IPS DF 19.7 (cell line): ENCODE results near the gene CIZ1.

Experiments used
- DNase-seq: peaks from one replicate; pipeline ENCODE4 v3.0.0-alpha.2; 2013; ENCODE audit warnings: low read depth, low spot score

The CIZ1 gene

GRCh38 chr9:128124873-128125579 is 66.3 kb downstream of the CIZ1 start:
- DNase-seq = peak; percentile 23

DNA sequence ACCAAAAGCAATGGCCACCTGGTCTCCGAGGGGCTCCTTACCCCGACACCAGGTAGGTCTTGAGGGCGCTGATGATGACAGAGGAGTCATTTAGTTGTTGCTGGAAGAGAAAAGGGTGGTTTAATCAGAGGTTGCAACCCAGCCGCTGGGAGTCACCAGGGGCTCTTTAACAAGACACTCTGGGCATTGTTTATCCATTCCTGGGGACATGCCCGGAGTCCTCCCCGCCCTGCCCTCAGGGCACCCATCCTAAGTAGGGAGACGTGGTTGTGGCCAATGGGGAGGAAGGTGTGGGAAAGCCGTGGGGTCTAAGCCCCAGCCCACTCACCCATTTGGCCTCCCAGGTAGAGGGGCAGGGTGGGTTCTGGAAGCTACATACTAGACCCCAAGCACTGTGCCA is 66.9 kb downstream of the CIZ1 start:
- DNase-seq = no peak

DNA sequence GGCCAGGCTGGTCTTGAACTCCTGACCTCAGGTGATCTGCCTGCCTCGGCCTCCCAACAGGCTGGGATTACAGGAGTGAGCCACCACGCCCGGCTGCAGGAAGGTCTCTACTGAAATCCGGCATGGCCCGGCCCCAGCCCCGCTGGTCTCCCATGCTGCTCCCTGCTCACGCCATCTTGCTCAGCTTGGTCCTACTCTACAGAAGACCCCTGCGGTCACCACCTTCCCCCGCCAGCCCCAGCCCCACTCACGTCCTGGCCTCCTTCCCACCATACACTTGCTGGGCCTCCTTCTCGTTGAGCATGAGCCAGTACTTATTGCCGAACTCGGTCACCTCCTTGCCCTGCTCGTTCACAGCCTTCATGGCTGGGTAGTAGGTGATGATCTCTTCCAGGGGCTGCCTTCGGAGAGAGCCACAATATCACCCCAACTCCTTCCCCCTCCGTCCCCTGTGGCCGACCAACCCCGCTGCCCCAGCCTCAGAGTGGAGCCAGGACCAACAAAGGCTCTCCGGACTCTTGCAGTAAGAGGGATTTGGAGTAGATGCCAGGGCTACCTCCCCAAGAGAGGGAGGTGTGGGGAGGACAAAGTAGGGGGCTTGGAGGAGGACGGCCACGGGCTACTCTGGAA is 67.8 kb downstream of the CIZ1 start:
- no peak for DNase-seq

DNA sequence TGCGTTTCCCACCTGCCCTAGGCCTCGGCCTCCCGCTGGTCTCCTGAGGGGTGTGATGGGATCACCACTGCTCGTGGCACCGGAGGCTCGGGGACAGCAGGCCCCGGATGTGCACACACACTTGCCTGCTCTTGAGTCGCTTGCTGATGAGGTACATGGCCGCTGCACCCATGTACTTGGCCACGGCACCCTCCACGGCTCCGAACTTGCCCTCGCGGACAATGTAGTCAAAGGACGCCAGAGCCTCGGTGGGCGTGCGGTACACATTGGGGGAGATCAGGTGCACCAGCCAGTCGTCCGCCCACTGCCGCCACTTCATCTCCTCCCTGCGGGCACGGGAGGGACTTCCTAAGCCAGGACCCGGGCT is 68.6 kb downstream of the CIZ1 start:
- no peak for DNase-seq

DNA sequence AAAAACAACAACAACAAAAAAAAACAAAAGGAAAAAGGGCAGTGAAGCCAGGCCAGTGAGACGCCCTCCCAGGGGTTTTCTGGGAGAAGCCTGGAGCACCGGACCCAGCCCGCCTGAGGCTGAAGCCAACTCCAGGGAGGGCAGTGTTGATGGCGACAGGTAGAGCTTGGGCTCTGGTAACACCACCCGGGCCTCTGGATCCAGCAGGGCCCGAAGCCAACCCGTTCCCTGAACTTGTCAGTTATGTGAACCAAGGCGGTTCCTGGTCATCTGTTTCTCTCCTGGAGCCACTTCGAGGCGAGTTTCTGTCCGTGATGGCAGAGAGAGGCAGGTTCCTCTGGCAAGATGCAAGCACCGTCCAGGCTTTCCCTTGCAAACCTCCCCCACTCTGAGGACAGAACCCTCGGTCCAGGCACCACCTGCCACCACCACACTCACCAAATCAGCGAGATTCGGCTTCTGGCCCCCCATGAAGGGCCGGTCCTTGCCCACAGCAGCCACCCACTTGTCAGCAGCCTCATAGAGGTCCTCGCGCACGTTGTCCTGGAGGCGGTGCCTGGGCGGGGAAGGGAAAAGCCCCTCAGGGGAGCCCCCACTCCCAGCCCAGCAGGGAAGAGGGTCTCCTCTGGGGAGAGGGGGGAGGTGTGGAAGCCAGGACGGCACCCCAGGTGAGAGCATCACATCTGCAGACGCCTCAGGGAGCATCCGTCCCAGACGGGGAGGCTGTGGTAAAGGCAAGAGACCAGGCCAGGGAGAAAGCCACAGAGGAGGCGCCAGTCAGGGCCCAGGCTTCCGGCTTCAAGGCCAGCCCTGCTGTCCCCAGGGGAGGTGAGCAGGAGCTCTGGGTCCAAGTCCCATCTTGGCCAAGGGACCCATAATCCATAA is 69.2 kb downstream of the CIZ1 start:
- DNase-seq = no peak

DNA sequence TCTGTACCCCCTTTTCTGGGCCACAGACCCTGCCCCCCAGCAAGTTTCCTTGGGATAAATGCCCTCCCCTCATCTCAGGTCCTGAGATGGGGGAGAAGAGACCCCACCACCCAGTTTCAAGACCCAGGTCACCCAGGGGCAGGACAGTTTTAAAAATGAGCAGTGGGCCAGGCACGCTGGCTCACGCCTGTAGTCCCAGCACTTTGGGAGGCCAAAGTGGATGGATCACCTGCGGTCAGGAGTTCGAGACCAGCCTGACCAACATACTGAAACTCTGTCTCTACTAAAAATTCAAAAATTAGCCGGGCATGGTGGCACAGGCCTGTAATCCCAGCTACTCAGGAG is 69.9 kb downstream of the CIZ1 start:
- no peak for DNase-seq

- no peak for DNase-seq
Measured at GRCh38 chr9:128120741-128121465, 70.5 kb downstream of the CIZ1 start.

DNA sequence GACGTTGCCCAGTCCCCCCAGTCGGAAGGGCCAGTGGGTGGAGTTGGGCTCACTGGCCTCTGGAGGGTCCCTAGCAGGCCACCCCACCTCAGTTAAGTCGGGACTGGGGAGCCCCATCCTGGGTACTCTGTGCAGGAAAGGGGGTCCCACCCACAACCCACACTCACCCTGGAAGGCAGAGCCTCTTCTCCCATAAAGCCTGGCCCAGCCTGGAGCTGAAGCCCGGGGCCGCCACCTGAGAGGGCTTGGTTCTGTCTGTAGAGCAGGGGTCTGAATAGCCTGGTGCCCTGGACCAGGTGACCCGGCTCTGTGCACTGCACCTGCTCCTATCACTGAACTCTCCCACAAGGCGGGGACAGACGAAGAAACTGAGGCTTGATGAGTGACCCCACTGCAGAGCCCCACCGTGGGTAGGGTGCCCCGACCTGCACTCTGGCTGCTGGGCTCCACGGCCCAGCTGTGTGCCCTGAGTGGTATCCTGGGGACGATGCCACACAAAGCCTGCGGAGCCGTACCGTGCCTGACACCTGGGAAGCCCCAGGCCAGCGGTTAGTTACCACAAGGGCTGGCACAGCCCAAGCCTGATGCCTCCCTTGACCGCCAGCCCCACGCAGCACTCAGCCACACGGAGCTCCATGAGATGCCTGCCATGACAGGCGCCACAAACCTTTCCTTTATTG is 71.2 kb downstream of the CIZ1 start:
- DNase-seq = no peak

- DNase-seq = no peak
Measured at GRCh38 chr9:128118971-128119665, 72.3 kb downstream of the CIZ1 start.

DNA sequence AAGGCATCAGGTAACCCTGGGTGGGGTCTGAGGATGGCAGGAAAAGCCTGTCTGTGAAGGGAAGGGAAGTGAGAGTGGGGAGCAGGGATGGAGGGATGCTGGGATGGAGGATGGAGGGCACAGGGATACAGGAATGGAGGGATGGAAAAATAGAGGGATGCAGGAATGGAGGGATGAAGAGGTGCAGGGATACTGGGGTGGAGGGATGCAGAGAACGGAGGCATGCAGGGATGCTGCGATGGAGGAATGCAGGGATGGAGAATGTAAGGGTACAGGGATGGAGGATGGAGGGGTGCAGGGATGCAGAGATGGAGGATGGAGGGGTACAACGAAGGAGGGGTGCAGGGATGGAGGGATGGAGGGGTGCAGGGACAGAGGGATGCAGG is 72.9 kb downstream of the CIZ1 start:
- DNase-seq = no peak

DNA sequence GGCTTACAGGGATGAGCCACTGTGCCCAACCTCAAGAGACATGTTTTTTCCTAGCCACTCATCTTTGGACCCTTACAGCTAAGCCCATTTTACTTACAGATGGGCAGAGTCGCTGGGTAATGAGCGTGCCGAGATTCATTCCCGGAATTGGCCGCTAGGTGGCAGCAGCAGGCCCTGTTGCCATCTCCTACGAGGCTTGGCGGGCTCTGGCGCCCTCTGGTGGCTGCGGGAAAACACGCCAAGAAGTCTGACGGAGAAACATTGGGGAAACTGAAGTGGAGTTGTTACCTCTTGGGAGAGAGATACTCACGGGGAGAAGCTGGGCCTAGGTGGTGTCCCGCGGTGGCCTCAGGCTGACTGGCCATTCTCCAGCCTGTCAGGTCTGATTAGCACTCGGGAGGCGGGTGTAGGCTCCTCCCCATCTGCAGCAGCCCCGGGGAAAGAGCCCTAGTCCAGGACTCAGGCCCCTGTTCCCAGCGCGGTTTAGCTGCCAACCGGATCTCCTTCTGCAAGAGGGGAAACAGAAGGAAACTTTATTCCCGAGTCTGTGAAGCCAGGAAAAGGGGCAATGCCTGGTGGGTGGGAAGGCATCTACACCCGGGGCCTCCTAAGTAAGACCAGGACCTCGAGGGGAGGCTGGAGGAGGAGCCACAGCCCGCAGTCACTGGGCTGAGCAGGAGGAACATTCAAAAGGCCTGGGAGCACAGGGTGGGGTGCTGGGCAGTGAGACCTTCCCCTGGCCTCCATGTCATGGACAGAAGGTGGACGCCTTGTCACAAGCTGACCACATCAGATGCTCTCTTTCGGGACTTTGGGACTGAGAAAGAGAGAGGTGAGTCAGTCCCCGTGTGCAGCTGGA is 73.5 kb downstream of the CIZ1 start:
- DNase-seq = no peak

DNA sequence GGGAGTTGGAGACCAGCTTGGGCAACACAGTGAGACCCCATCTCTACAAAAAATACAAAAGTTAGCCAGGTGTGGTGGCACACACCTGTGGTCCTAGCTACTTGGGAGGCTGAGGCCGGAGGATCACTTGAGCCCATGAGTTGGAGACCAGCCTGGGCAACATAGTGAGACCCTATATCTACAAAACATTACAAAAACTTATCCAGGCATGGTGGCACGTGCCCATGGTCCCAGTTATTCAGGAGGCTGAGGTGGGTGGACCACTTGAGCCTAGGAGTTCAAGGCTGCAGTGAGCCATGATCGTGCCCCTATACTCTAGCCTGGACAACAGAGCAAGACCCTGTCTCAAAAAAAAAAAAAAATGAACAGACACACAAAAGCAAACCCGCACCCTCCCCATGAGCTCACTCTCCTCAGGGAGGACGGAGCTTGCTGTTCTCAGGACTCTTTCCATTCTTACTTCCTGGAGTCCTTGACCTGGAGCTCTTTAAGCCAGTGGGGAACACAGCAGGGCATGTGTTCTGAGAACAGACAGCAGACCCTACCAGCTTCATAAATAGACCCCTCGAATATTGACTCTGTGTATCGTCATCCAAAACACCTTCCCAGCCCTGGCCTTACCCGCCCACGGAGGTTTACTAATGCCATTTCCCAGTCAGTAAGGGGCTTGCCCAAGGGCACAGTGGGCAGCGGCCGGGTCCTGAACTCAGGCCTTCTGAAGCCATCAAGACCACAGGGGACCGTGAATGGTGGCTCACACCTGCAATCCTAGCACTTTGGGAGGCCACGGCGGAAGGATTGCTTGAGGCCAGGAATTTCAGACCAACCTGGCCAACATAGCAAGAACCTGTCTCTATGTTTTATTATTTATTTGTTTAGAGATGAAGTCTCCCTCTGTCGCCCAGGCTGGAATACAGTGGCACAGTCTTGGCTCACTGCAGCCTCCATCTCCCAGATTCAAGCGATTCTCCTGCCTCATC is 75.0 kb downstream of the CIZ1 start:
- DNase-seq = no peak
